HG02623 (cell line): ENCODE measurements around the gene EDNRA.

Experiments used
- ATAC-seq: cut with Tn5 transposase; IDR thresholded peaks from one replicate; pipeline ENCODE4 v1.9.1; 2021; ENCODE audit warnings: moderate library complexity; ENCODE audit not compliant: unreplicated experiment

The EDNRA gene

DNA sequence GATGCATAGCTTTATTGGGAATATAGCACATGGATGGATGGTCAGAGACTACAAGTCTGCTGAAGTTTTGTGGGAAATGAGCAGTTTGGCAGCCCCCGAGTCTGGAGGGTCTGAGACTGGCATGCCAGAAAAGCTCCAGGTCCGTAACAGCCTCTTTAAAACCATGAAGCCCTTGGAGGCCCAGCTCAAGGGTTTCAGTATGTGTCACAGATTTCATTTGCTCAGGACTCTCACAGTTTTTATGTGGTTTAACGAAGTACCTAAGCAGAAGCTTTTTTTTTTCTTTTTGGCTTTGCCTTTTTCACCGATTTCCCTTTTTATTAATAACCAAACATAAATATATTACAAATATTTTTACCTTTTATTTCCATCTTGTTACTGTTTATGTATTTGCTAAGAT is 105.7 kb downstream of the EDNRA start:
- ATAC-seq, result peak; percentile 58

DNA sequence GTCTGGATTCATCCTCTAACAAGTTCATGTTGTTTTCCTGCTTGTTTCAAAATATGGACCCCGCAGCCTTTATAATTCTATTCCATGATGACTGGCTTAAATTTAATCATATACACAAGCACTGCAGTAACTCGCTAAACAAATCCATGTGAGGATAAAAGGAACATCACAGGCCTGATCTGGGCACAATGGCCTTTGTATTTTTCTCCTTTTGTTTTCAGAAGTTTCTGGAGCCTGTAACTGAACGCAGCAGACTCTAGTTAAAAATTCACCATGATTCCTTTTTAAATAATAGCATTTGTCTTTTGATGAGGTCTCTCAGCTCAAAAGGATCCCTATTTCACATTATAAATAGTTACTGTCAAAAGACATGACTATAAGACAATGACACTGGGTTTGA is 106.1 kb downstream of the EDNRA start:
- ATAC-seq, result no peak

DNA sequence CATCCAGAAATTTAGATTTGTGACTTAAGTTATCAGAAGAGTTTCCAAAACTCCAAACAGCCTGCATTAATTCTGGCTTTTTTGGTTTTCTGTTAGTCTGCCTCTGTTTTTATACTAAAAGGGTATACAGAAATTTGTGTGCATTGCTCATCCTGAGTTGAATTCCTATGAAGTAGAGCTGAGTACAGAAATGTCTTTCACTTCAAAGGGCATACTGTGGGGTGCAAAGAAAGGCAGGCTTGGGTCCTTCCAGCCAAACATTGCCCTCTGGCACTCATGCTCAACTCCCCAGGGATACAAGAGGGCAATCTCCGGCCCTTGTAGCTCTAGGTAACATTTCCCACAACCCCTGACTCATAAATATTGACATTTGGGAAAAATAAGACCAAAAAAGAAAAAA is 108.7 kb downstream of the EDNRA start:
- no peak for ATAC-seq

DNA sequence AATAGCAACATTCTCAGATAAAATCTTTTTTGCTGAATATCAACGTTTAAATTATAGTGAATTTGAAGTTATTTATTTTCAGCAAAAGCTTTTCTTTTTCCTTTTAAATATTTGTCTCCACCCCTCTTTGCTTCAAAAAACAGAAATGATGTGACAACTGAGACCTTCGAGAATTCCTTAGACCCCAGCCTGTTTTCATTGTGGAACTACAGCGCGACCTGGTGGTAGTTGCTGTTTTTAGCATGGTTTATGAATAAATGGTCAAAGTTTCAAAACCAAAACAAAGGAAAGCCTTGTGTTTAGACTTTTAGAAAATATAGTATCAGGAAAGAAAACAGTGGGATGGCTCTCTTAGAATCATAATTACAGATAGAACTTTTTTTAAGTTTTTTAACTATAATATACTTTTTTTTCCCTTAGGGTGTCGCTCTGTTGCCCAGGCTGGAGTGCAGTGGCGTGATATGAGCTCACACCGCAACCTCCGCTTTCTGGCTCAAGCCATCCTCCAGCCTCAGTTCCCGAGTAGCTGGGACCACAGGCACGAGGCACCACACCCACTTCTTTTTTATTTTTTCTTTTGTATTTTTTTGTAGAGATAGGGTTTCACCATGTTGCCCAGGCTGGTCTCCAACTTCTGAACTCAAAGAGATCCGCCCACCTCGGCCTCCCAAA is 109.5 kb downstream of the EDNRA start:
- peak; percentile 48 for ATAC-seq

DNA sequence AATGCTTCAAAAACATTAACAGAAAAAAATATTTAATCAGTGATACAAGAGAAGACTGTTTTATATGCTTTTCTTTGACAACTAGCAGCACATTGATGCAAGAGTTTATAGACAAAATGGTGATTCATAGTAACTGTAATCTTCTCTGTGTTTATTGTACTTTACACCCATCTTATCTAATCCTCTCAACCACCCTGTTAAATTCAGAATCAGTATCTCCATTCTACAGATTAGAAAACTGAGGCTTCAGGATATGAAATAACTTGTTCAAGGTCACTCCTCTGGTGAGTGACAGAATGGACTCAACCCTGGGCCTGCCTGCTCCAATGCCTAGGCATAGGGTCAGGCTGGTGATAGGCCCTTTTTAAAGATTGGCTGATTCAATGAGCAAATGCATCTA is 110.2 kb downstream of the EDNRA start:
- no peak for ATAC-seq

DNA sequence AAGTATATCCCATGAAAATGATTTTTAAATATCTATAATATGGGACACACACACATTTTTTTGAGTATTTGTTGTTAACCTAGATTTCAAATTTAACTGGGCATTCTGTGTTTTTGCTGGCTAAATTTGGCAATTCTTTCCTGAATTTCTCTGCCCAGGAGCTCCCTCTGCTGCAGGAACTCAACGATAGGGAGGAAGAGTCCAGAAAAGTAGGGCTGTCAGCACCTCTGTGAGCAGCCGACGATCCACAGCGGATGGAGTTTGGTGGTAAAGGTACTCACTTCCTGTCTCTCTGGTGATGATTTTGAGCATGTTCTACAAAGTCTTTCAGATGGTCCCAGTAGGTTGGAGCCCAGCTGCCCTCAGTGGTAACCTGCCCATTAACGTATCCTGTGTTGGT is 113.2 kb downstream of the EDNRA start:
- no peak for ATAC-seq
